ENCODE measurements around the gene SFMBT1. TPM values are rescaled to one million over a fixed set of nuclear protein-coding genes. Genes with fewer than 3 reads are reported as not detected.

SFMBT1 gene
- total RNA-seq, 1 donor from 2014 or later, result 5.5 TPM

DNA sequence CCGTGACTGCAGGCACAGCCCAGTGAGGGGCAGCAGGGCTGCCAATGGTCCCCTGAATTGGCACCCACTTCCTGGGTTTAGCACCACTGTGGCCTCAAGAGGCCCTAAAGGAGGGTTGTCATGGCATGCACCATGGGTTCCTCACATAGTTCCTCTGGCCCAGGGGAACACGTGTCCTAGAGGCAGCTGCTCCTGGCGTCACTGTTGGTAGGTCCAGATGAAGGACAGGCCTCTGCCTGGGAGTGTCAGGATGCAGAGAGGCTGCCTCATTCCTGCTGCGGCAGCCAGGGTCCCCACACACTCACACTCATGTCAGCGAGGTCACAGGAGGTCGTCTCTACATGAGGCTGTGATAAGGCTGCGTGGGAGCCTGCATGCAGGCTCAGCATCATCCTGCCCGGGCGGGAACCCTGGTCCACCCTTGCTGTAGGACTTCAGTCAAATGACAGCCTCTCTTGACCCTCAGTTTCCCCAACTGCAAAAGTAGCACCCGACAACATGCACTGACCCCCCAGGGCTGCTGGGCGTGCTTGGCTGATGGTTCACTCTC is 26.1 kb upstream of the SFMBT1 start:
- no peaks in the 10 kb centered on the region for H3K9me3 Mint-ChIP-seq (ENCODE audit: unreplicated experiment)
- peaks cover 9% of the 10 kb centered on the region for H3K4me1 ChIP-seq (ENCODE audit: insufficient read depth, low read length)
- H2AFZ ChIP-seq (ENCODE audit: low read depth, low read length), result peak overlapping the region; percentile 75
- H3K27ac ChIP-seq (ENCODE audit: low read depth, low read length), result no peak overlapping the region
- no peaks in the 10 kb centered on the region for H3K27me3 ChIP-seq (ENCODE audit: insufficient read depth, low read length)
- TF ChIP-seq EZH2 (IDR thresholded peaks at IDR 0.05; ENCODE audit: insufficient read depth, low read length), result no peak
- TF ChIP-seq, protein P1, sequence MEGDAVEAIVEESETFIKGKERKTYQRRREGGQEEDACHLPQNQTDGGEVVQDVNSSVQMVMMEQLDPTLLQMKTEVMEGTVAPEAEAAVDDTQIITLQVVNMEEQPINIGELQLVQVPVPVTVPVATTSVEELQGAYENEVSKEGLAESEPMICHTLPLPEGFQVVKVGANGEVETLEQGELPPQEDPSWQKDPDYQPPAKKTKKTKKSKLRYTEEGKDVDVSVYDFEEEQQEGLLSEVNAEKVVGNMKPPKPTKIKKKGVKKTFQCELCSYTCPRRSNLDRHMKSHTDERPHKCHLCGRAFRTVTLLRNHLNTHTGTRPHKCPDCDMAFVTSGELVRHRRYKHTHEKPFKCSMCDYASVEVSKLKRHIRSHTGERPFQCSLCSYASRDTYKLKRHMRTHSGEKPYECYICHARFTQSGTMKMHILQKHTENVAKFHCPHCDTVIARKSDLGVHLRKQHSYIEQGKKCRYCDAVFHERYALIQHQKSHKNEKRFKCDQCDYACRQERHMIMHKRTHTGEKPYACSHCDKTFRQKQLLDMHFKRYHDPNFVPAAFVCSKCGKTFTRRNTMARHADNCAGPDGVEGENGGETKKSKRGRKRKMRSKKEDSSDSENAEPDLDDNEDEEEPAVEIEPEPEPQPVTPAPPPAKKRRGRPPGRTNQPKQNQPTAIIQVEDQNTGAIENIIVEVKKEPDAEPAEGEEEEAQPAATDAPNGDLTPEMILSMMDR (IDR thresholded peaks at IDR 0.05; ENCODE audit: insufficient read depth, low read depth, low read length), result no peak
- H3K27me3 Mint-ChIP-seq (ENCODE audit: low read depth, unreplicated experiment), result peaks cover 40% of the 10 kb centered on the region
- peak overlapping the region; percentile 86 for H3K4me2 ChIP-seq (ENCODE audit: low read length)
- peak overlapping the region; percentile 45 for H3K4me3 Mint-ChIP-seq (ENCODE audit: unreplicated experiment)
- no peaks in the 10 kb centered on the region for H3K36me3 Mint-ChIP-seq (ENCODE audit: low read depth, unreplicated experiment)
- H3K9ac ChIP-seq (ENCODE audit: low read length), result no peak overlapping the region
- no peaks in the 10 kb centered on the region for H3K79me2 ChIP-seq (ENCODE audit: insufficient read depth, low read length)
- peaks cover 4% of the 10 kb centered on the region for H3K4me1 Mint-ChIP-seq (ENCODE audit: low read depth, unreplicated experiment)
- H3K4me3 ChIP-seq (ENCODE audit: insufficient read depth, low read depth, low read length), result no peak overlapping the region
- H3K9me3 ChIP-seq (ENCODE audit: insufficient read depth, low read depth, low read length), result no peaks in the 10 kb centered on the region
- FAIRE-seq (no peak), DNase-seq (ENCODE audit: low read depth) (no peak)
- no peak overlapping the region for H3K27ac Mint-ChIP-seq (ENCODE audit: unreplicated experiment)
- no peaks in the 10 kb centered on the region for H3K36me3 ChIP-seq (ENCODE audit: insufficient read depth, low read length)
- no peaks in the 10 kb centered on the region for H4K20me1 ChIP-seq (ENCODE audit: insufficient read depth, low read length)

DNA sequence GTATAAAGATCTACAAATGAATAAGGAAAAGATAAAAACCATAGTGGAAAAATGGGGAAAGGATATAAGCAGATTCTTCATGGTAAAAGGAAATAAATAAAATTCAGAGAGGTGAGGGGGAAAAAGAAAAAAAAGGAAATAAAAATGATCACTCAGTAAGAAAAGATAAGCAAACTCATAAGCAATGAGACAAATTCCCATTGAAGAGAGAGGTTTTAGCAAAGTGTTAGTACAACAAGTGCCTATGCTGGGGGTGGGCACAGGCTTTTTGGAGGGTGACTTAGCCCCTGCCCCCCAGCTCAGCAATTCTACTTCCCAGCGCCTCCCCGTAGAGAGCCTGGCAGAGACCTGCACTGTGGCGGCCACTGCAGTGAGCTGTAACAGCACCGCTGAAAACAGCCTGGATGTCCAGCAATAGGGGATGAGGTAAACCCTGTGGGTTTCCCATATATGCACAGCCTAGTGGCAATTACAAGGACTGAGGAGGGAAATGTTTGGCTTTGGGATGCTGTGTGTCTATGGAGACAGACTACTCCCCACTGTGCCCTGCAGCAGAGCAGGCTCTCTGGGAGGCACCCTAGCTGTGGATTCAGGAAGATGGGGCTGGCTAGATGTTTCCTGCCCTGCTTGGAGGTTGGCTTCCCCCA is 23.7 kb upstream of the SFMBT1 start:
- Histone ChIP-seq H3K27me3 (ENCODE audit: insufficient read depth, low read length) (no peaks in the 10 kb centered on the region), H3K9ac (ENCODE audit: low read length) (no peak overlapping the region), H3K36me3 (ENCODE audit: insufficient read depth, low read length) (no peaks in the 10 kb centered on the region), H4K20me1 (ENCODE audit: insufficient read depth, low read length) (no peaks in the 10 kb centered on the region), H3K9me3 (ENCODE audit: insufficient read depth, low read depth, low read length) (no peaks in the 10 kb centered on the region), H3K4me3 (ENCODE audit: insufficient read depth, low read depth, low read length) (no peak overlapping the region), H3K27ac (ENCODE audit: low read depth, low read length) (no peak overlapping the region), H2AFZ (ENCODE audit: low read depth, low read length) (no peak overlapping the region), H3K4me1 (ENCODE audit: insufficient read depth, low read length) (peaks cover 9% of the 10 kb centered on the region), H3K79me2 (ENCODE audit: insufficient read depth, low read length) (no peaks in the 10 kb centered on the region), H3K4me2 (ENCODE audit: low read length) (no peak overlapping the region)
- Mint-ChIP-seq H3K4me1 (ENCODE audit: low read depth, unreplicated experiment) (peaks cover 4% of the 10 kb centered on the region), H3K9me3 (ENCODE audit: unreplicated experiment) (no peaks in the 10 kb centered on the region), H3K36me3 (ENCODE audit: low read depth, unreplicated experiment) (no peaks in the 10 kb centered on the region), H3K27me3 (ENCODE audit: low read depth, unreplicated experiment) (peaks cover 30% of the 10 kb centered on the region), H3K4me3 (ENCODE audit: unreplicated experiment) (no peak overlapping the region), H3K27ac (ENCODE audit: unreplicated experiment) (no peak overlapping the region)
- TF ChIP-seq, protein P1 (IDR thresholded peaks at IDR 0.05; ENCODE audit: insufficient read depth, low read depth, low read length), result no peak
- no peak for TF ChIP-seq EZH2 (IDR thresholded peaks at IDR 0.05; ENCODE audit: insufficient read depth, low read length)
- FAIRE-seq (no peak), DNase-seq (ENCODE audit: low read depth) (no peak)

- Histone ChIP-seq H3K4me1 (ENCODE audit: insufficient read depth, low read length) (peaks cover 9% of the 10 kb centered on the region), H3K27ac (ENCODE audit: low read depth, low read length) (no peak overlapping the region), H3K4me3 (ENCODE audit: insufficient read depth, low read depth, low read length) (no peak overlapping the region), H2AFZ (ENCODE audit: low read depth, low read length) (no peak overlapping the region), H3K79me2 (ENCODE audit: insufficient read depth, low read length) (no peaks in the 10 kb centered on the region), H3K9ac (ENCODE audit: low read length) (no peak overlapping the region), H4K20me1 (ENCODE audit: insufficient read depth, low read length) (no peaks in the 10 kb centered on the region), H3K4me2 (ENCODE audit: low read length) (no peak overlapping the region), H3K36me3 (ENCODE audit: insufficient read depth, low read length) (no peaks in the 10 kb centered on the region), H3K9me3 (ENCODE audit: insufficient read depth, low read depth, low read length) (no peaks in the 10 kb centered on the region), H3K27me3 (ENCODE audit: insufficient read depth, low read length) (no peaks in the 10 kb centered on the region)
- Mint-ChIP-seq H3K4me1 (ENCODE audit: low read depth, unreplicated experiment) (peaks cover 4% of the 10 kb centered on the region), H3K36me3 (ENCODE audit: low read depth, unreplicated experiment) (no peaks in the 10 kb centered on the region), H3K27ac (ENCODE audit: unreplicated experiment) (no peak overlapping the region), H3K27me3 (ENCODE audit: low read depth, unreplicated experiment) (peaks cover 26% of the 10 kb centered on the region), H3K4me3 (ENCODE audit: unreplicated experiment) (no peak overlapping the region), H3K9me3 (ENCODE audit: unreplicated experiment) (no peaks in the 10 kb centered on the region)
- FAIRE-seq (no peak), DNase-seq (ENCODE audit: low read depth) (no peak)
- TF ChIP-seq EZH2 (IDR thresholded peaks at IDR 0.05; ENCODE audit: insufficient read depth, low read length), result no peak
- TF ChIP-seq, protein P1 (IDR thresholded peaks at IDR 0.05; ENCODE audit: insufficient read depth, low read depth, low read length), result no peak
Observed at GRCh38 chr3:53068176-53068575, 22.3 kb upstream of the SFMBT1 start.
